Lower leg skin (tissue), 3 donors: Measurements from ENCODE around the gene ANKHD1.

Source experiments
- CTCF ChIP-seq, 3 donors: fragments of 450-650 bp; IDR thresholded peaks; one replicate each; pipeline ENCODE4 v1.5.1; 2016; ENCODE audit warnings: antibody characterized with exemption in 3 of 3, mild to moderate bottlenecking in 3 of 3, moderate library complexity in 2 of 3
- POLR2A ChIP-seq, 2 donors: fragments of 450-650 bp; IDR thresholded peaks; one replicate each; pipeline ENCODE4 v1.6.1; 2016 to 2017; ENCODE audit warnings: antibody characterized with exemption in 2 of 2, mild to moderate bottlenecking in 1 of 2, moderate library complexity in 1 of 2

GRCh38 chr5:140564196-140565023 lies 162.8 kb downstream of the ANKHD1 start, which contains the start of the genes APBB3 and SLC35A4:
- TF ChIP-seq CTCF (IDR thresholded peaks at IDR 0.05) (no peak), POLR2A (IDR thresholded peaks at IDR 0.05) (peak in 1 of 2 donors; percentile 47)
